Stimulated activated CD4-positive, alpha-beta T cell treated with anti-CD3 and anti-CD28 coated beads, Interleukin-4, amount 100 ng/mL, for 24 hours (primary cell): ENCODE results near the gene MAP3K20.
"Not testable (repeated sequence)": the region's sequence is repeated elsewhere in the genome, so short reads cannot be mapped to it uniquely, and the experiment has no call there.

ENCODE experiments used
- DNase-seq: peaks from one replicate; pipeline ENCODE4 v3.0.0-alpha.2; 2020

The MAP3K20 gene

GRCh38 chr2:173075781-173076580 lies at the start of gene MAP3K20:
MAP3K20 (plus strand) TSS chr2:173075846; CDS start chr2:173091032, 15,186 bp downstream.
- peak; percentile 42 for DNase-seq

- no peak for DNase-seq
These were observed 49.2 kb upstream of the MAP3K20 start for GRCh38 chr2:173026479-173026878.

- DNase-seq, result peak; percentile 83
These were observed 48.2 kb upstream of the MAP3K20 start for GRCh38 chr2:173027181-173028128.

- no peak for DNase-seq
These were observed 47.5 kb upstream of the MAP3K20 start for GRCh38 chr2:173028141-173028540.

GRCh38 chr2:173028671-173029070 lies 47.0 kb upstream of the MAP3K20 start:
- no peak for DNase-seq

GRCh38 chr2:173030561-173031490 lies 44.8 kb upstream of the MAP3K20 start:
- no peak for DNase-seq

- DNase-seq, result no peak
These were observed 43.6 kb upstream of the MAP3K20 start for GRCh38 chr2:173032032-173032431.

- DNase-seq, result no peak
These were observed 42.6 kb upstream of the MAP3K20 start for GRCh38 chr2:173033084-173033483.

GRCh38 chr2:173034143-173034542 lies 41.5 kb upstream of the MAP3K20 start:
- DNase-seq, result no peak

GRCh38 chr2:173037245-173038120 lies 38.2 kb upstream of the MAP3K20 start:
- no peak for DNase-seq

GRCh38 chr2:173038257-173038656 lies 37.4 kb upstream of the MAP3K20 start:
- DNase-seq, result not testable (repeated sequence)

GRCh38 chr2:173040729-173041128 lies 34.9 kb upstream of the MAP3K20 start:
- DNase-seq, result no peak

GRCh38 chr2:173043476-173043875 lies 32.2 kb upstream of the MAP3K20 start:
- no peak for DNase-seq

- no peak for DNase-seq
These were observed 31.6 kb upstream of the MAP3K20 start for GRCh38 chr2:173043897-173044519.

- no peak for DNase-seq
These were observed 31.0 kb upstream of the MAP3K20 start for GRCh38 chr2:173044686-173045085.

GRCh38 chr2:173045181-173045580 lies 30.5 kb upstream of the MAP3K20 start:
- no peak for DNase-seq

- DNase-seq, result no peak
These were observed 27.1 kb upstream of the MAP3K20 start for GRCh38 chr2:173048522-173048896.

GRCh38 chr2:173048897-173049661 lies 26.6 kb upstream of the MAP3K20 start:
- peak; percentile 41 for DNase-seq

GRCh38 chr2:173049831-173050230 lies 25.8 kb upstream of the MAP3K20 start:
- no peak for DNase-seq

GRCh38 chr2:173050684-173051083 lies 25.0 kb upstream of the MAP3K20 start:
- DNase-seq, result no peak
